BLaER1 treated with 17β-estradiol and CSF1 and Interleukin-3, amounts not matched to agents 10 nM and 100 nM (cell line): Measurements from ENCODE around the gene MYH16.
"Not testable (repeated sequence)": the region's sequence is repeated elsewhere in the genome, so short reads cannot be mapped to it uniquely, and the experiment has no call there.

Source experiments
- H3K27ac ChIP-seq, 11 experiments: shearing (Covaris generic); formaldehyde crosslinking; 2 replicates each; pipeline ENCODE4 v1.8.1; 2022
- H3K27me3 ChIP-seq, 11 experiments: shearing (Covaris generic); formaldehyde crosslinking; 2 replicates each; pipeline ENCODE4 v1.8.1; 2022
- H3K36me3 ChIP-seq, 11 experiments: shearing (Covaris generic); formaldehyde crosslinking; 2 replicates each; pipeline ENCODE4 v1.8.1; 2022
- H3K4me1 ChIP-seq, 10 experiments: shearing (Covaris generic); formaldehyde crosslinking; 2 replicates each; pipeline ENCODE4 v1.8.1; 2022
- H3K4me2 ChIP-seq, 11 experiments: shearing (Covaris generic); formaldehyde crosslinking; 2 replicates each; pipeline ENCODE4 v1.8.1; 2022
- H3K4me3 ChIP-seq, 10 experiments: shearing (Covaris generic); formaldehyde crosslinking; 2 replicates each; pipeline ENCODE4 v1.8.1; 2022
- H3K9ac ChIP-seq, 11 experiments: shearing (Covaris generic); formaldehyde crosslinking; 2 replicates each; pipeline ENCODE4 v1.8.1; 2022
- H3K9me3 ChIP-seq, 11 experiments: shearing (Covaris generic); formaldehyde crosslinking; replicated peaks in 1 of 11; 2 replicates each; pipeline ENCODE4 v1.8.1; 2022
- H4K20me1 ChIP-seq, 11 experiments: shearing (Covaris generic); formaldehyde crosslinking; 2 replicates each; pipeline ENCODE4 v1.8.1; 2022
- Cebpa-rat ChIP-seq, 11 experiments: shearing (Covaris generic); IDR thresholded peaks; 2 replicates each; pipeline ENCODE4 v1.8.1; 2022

The MYH16 gene

GRCh38 chr7:99289185-99289584 is 16.5 kb downstream of the MYH16 start:
- Histone ChIP-seq H4K20me1 (no peaks in the 10 kb centered on the region; a peak in 1 of 22 replicates), H3K27me3 (no peaks in the 10 kb centered on the region), H3K9ac (no peak overlapping the region), H3K36me3 (no peaks in the 10 kb centered on the region), H3K4me2 (no peak overlapping the region), H3K9me3 (no peaks in the 10 kb centered on the region), H3K4me1 (peaks cover 0 to 14% (median 2%) of the 10 kb centered on the region in 10 experiments; a peak in 8 of 20 replicates), H3K27ac (no peak overlapping the region), H3K4me3 (no peak overlapping the region)
- no peak for TF ChIP-seq Cebpa-rat (IDR thresholded peaks at IDR 0.05)

GRCh38 chr7:99290148-99290547 is 17.5 kb downstream of the MYH16 start:
- H3K4me2 ChIP-seq, H4K20me1 ChIP-seq, H3K9me3 ChIP-seq, H3K4me3 ChIP-seq, H3K36me3 ChIP-seq, H3K27me3 ChIP-seq, H3K9ac ChIP-seq, H3K27ac ChIP-seq: not testable (repeated sequence)
- H3K4me1 ChIP-seq, result peaks cover 0 to 14% (median 2%) of the 10 kb centered on the region in 10 experiments; a peak in 8 of 20 replicates

DNA sequence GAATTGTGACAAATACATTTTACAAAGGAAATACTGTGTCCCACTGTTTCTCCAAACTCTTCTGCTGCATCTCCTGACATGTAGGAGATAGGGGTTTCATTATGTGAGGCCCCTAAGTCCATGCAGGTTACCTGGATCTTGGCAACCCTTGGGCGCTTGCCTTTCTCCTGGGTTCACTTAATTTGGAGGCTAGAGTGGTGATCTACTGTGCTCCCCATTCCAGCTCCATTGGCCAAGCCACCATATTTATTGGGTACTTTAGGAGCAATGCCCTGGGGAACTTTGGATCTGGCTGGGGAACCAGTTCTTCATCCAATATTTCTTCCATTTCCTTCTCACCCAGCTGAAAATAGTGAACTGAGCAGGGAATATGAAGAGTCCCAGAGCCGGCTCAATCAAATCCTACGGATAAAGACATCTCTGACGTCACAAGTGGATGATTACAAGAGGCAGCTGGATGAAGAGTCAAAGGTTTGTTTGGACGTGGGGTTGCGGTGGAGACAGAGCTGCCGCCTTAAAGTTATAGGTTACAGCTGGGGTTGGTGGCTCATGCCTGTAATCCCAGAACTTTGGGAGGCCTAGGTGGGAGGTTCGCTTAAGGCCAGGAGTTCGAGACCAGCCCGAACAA is 18.5 kb downstream of the MYH16 start:
- Histone ChIP-seq H3K9ac (no peak overlapping the region), H4K20me1 (no peaks in the 10 kb centered on the region; a peak in 1 of 22 replicates), H3K9me3 (no peaks in the 10 kb centered on the region), H3K27ac (no peak overlapping the region), H3K4me2 (no peak overlapping the region), H3K4me1 (peaks cover 0 to 9% (median 2%) of the 10 kb centered on the region in 10 experiments; a peak in 8 of 20 replicates), H3K4me3 (no peak overlapping the region), H3K27me3 (no peaks in the 10 kb centered on the region), H3K36me3 (no peaks in the 10 kb centered on the region)
- TF ChIP-seq Cebpa-rat (IDR thresholded peaks at IDR 0.05), result no peak

DNA sequence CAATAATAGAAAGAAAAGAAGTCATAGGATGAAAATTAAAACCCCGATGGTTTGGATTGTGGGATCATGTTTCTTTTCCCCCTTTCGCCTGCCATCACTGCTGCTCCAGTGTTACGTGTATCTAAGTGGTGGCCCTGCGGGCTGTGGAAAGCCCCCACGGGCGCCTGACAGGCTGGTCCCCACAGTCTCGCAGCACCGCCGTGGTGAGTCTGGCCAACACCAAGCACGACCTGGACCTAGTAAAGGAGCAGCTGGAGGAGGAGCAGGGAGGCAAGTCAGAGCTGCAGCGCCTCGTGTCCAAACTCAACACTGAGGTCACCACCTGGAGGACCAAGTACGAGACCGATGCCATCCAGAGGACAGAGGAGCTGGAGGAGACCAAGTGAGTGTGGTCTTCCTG is 19.5 kb downstream of the MYH16 start:
- Histone ChIP-seq H3K9me3 (no peaks in the 10 kb centered on the region), H3K4me3 (no peak overlapping the region), H3K9ac (no peak overlapping the region), H3K4me1 (no peaks in the 10 kb centered on the region), H3K4me2 (no peak overlapping the region), H3K27ac (no peak overlapping the region), H3K36me3 (no peaks in the 10 kb centered on the region), H4K20me1 (no peaks in the 10 kb centered on the region; a peak in 1 of 22 replicates), H3K27me3 (no peaks in the 10 kb centered on the region)
- no peak for TF ChIP-seq Cebpa-rat (IDR thresholded peaks at IDR 0.05)

DNA sequence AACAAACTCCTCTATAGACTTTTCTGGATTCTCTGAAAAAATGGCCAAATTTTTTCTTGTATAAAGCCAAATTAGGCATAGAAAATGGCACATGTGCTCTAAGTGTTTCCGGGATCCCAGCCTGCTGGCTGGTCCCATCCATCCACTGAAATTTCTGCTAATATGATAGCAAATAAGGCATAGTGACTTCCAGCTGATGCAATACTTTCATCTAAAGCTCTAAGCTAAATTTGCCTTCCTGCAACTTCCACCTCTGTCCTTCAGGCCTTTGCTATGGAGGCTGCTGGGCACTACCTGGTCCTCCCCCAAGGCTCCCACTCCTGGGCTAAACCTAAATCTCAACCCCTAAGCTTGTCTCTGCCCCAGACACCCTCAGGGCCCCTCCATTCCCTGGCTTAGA is 20.5 kb downstream of the MYH16 start:
- H3K9ac ChIP-seq, result no peak overlapping the region
- H3K36me3 ChIP-seq, result no peaks in the 10 kb centered on the region
- H3K4me1 ChIP-seq, result no peaks in the 10 kb centered on the region
- H3K27ac ChIP-seq, result no peak overlapping the region
- H3K4me3 ChIP-seq, result no peak overlapping the region
- no peak overlapping the region for H3K4me2 ChIP-seq
- no peaks in the 10 kb centered on the region for H3K9me3 ChIP-seq
- no peak for TF ChIP-seq Cebpa-rat (IDR thresholded peaks at IDR 0.05)
- H4K20me1 ChIP-seq, result no peaks in the 10 kb centered on the region; a peak in 1 of 22 replicates
- no peaks in the 10 kb centered on the region for H3K27me3 ChIP-seq

GRCh38 chr7:99293650-99294049 is 21.0 kb downstream of the MYH16 start:
- no peak for TF ChIP-seq Cebpa-rat (IDR thresholded peaks at IDR 0.05)

DNA sequence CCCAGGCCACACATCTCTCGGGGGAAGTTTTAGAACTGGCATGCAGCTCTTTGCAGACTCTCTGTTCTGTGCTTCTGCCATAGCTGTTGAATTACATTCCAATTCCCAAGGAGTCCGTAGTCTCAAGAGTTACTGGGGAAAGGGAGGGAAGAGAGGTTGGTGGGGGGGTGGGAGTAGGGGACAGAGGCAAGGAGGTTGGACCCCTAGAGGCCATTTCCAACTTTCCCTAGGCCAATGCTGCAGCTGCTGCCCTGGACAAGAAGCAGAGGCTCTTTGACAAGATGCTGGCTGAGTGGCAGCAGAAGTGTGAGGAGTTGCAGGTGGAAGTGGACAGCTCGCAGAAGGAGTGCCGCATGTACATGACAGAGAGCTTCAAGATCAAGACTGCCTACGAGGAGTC is 23.8 kb downstream of the MYH16 start:
- TF ChIP-seq Cebpa-rat (IDR thresholded peaks at IDR 0.05), result no peak
- Histone ChIP-seq H4K20me1 (no peaks in the 10 kb centered on the region; a peak in 1 of 22 replicates), H3K36me3 (no peaks in the 10 kb centered on the region), H3K4me1 (peaks cover 0 to 3% (median 0%) of the 10 kb centered on the region in 10 experiments; a peak in 1 of 20 replicates), H3K4me3 (no peak overlapping the region), H3K27ac (no peak overlapping the region), H3K9me3 (no peaks in the 10 kb centered on the region), H3K9ac (no peak overlapping the region), H3K27me3 (no peaks in the 10 kb centered on the region), H3K4me2 (no peak overlapping the region)

More at GRCh38 chr7:99293650-99294049, 21.0 kb downstream of the MYH16 start:
- Histone ChIP-seq H4K20me1 (no peaks in the 10 kb centered on the region; a peak in 1 of 22 replicates), H3K4me2 (no peak overlapping the region), H3K27ac (no peak overlapping the region), H3K9ac (no peak overlapping the region), H3K4me1 (no peaks in the 10 kb centered on the region), H3K36me3 (no peaks in the 10 kb centered on the region), H3K27me3 (no peaks in the 10 kb centered on the region), H3K9me3 (no peaks in the 10 kb centered on the region), H3K4me3 (no peak overlapping the region)

DNA sequence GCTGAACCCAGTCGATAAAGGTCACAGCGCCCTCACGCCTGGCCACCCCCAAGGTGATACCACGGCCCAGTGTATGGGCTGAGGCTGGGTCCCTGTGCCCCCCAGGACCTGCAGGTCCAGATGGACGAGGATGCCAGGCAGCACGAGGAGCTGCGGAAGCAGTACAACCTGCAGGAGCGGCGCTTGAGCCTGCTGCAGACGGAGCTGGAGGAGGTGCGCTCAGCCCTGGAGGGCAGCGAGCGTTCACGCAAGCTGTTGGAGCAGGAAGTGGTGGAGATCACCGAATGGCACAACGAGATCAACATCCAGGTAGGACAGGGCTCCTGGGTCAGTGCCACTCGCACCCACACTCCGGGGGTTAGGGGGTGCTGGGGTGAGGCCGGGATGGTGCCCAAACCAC is 28.9 kb downstream of the MYH16 start:
- no peak overlapping the region for H3K9ac ChIP-seq
- no peak overlapping the region for H3K4me3 ChIP-seq
- H3K9me3 ChIP-seq, result no peaks in the 10 kb centered on the region
- peaks cover 4 to 22% (median 10%) of the 10 kb centered on the region in 10 experiments; a peak in 16 of 20 replicates for H3K4me1 ChIP-seq
- H4K20me1 ChIP-seq, result no peaks in the 10 kb centered on the region
- no peak overlapping the region for H3K4me2 ChIP-seq
- no peaks in the 10 kb centered on the region for H3K36me3 ChIP-seq
- H3K27me3 ChIP-seq, result no peaks in the 10 kb centered on the region
- no peak for TF ChIP-seq Cebpa-rat (IDR thresholded peaks at IDR 0.05)
- H3K27ac ChIP-seq, result no peak overlapping the region

DNA sequence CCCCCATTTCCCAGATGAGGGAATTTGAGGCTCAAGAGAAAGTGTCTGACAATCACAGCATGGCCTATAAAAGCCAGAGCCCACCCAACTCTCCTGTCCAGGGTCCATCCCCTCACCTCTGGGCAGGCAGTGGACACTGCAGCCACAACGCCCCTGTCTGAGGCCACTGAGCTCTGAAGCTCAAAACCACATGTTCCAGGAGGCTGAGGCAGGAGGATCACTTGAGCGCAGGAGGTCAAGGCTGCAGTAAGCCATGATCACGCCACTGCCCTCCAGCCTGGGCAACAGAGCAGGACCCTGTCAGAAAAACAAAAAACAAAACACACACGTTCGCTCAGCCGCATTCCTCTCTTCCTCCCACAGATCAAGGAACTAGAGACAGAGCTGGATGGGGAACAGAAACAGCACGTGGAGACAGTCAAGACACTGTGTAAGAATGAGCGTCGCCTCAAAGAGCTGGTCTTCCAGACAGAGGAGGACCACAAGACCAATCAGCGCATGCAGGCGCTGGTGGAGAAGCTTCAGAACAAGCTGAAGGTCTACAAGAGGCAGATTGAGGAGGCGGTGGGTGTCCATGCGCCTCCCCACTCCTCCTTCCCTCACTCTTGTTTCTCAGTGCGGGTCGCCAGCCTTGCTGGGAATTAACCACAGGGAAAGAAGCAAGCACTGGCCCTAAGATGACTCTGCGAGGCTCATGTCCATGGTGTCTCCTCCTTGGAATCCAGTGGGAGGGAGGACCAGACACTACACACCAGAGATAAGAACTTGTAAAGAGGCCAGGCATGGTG is 33.0 kb downstream of the MYH16 start:
- H3K9ac ChIP-seq, result no peak overlapping the region; a peak in 1 of 22 replicates
- TF ChIP-seq Cebpa-rat (IDR thresholded peaks at IDR 0.05), result no peak
- H3K27ac ChIP-seq, result no peak overlapping the region
- H4K20me1 ChIP-seq, result no peaks in the 10 kb centered on the region
- H3K4me1 ChIP-seq, result peaks cover 10 to 43% (median 30%) of the 10 kb centered on the region in 10 experiments; a peak in 18 of 20 replicates
- H3K27me3 ChIP-seq, result no peaks in the 10 kb centered on the region
- peak overlapping the region in 10 of 11 experiments; percentile 0 to 77 (median 33); a peak in 13 of 22 replicates for H3K4me2 ChIP-seq
- H3K4me3 ChIP-seq, result no peak overlapping the region
- 0 out of 22 replicates have a peak, but pooled peaks cover 0 to 10% (median 0%) of the 10 kb centered on the region in 11 experiments for H3K36me3 ChIP-seq
- H3K9me3 ChIP-seq, result peaks cover 11 to 20% (median 14%) of the 10 kb centered on the region in 11 experiments; a peak in 20 of 22 replicates
